Esophagus squamous epithelium (tissue), 5 donors: ENCODE data around the gene ATL2. TPM values are rescaled to one million over a fixed set of nuclear protein-coding genes. Genes with fewer than 3 reads are reported as not detected.
A peak's percentile ranks its signal among the peaks of the same experiment; 100 is the strongest.

Source experiments
- DNase-seq: peaks from one replicate; lab custom pipeline; 2025; lab: John Stamatoyannopoulos, UW
- H3K27ac ChIP-seq, 4 donors: fragments of 200-600 bp; sonication (generic); one replicate each; pipeline ENCODE4 v1.5.1; 2016 to 2019; ENCODE audit warnings: mild to moderate bottlenecking in 1 of 4
- H3K27me3 ChIP-seq, 4 donors: fragments of 200-600 bp; sonication (generic); 1 replicate in 3 of 4; 2 replicates in 1 of 4; pipeline versions ENCODE4 v1.5.1 to v1.6.0; 2017 to 2021; ENCODE audit warnings: antibody characterized with exemption in 1 of 4
- H3K36me3 ChIP-seq, 3 donors: fragments of 200-600 bp; sonication (generic); one replicate each; pipeline ENCODE4 v1.5.1; 2016 to 2019
- H3K4me1 ChIP-seq, 3 donors: fragments of 200-600 bp; sonication (generic); one replicate each; pipeline ENCODE4 v1.5.1; 2017 to 2019
- H3K4me3 ChIP-seq, 4 donors: fragments of 200-600 bp; sonication (generic); 1 replicate in 3 of 4; 2 replicates in 1 of 4; pipeline ENCODE4 v1.5.1; 2016 to 2019; ENCODE audit warnings: mild to moderate bottlenecking in 2 of 4, moderate library complexity in 1 of 4
- H3K9me3 ChIP-seq, 3 donors: fragments of 200-600 bp; sonication (generic); one replicate each; pipeline ENCODE4 v1.5.1; 2016 to 2019
- POLR2A ChIP-seq, 4 donors: fragments of 450-650 bp; IDR thresholded peaks; one replicate each; pipeline ENCODE4 v1.6.1; 2017; ENCODE audit warnings: antibody characterized with exemption in 4 of 4, mild to moderate bottlenecking in 4 of 4, moderate library complexity in 3 of 4
- WGBS, 2 donors: methylation state at CpG; one replicate each; pipeline ENCODE4 v1.1.5; 2018; 5-methylcytosine and 5-hydroxymethylcytosine counted together
- intact Hi-C: fragments of 100-400 bp; cut with DNase I; formaldehyde crosslinking; loops from one replicate; pipeline ENCODE4 v1.15.0; 2022
- total RNA-seq, 4 donors: library from RNA; depleted of rRNA; stranded (reverse); fragments of >200 nt; gene quantifications; one replicate each; pipeline ENCODE4 v1.1.0, GENCODE V29; 2016
- TF ChIP-seq, protein P1 (sequence below), 6 experiments: fragments of 450-650 bp in 4 of 6; fragments of 200-600 bp in 2 of 6; sonication (generic) in 2 of 6; IDR thresholded peaks; one replicate each; pipeline ENCODE4 v1.5.1; 2016 to 2019; ENCODE audit warnings: antibody characterized with exemption in 6 of 6, mild to moderate bottlenecking in 4 of 6, moderate library complexity in 4 of 6
- donor health status: DM: yes; HTN: yes; CAD: no.

Gene ATL2
- total RNA-seq, 4 donors from 2014 or later: 65.2 to 178 (median 91.3) TPM

DNA sequence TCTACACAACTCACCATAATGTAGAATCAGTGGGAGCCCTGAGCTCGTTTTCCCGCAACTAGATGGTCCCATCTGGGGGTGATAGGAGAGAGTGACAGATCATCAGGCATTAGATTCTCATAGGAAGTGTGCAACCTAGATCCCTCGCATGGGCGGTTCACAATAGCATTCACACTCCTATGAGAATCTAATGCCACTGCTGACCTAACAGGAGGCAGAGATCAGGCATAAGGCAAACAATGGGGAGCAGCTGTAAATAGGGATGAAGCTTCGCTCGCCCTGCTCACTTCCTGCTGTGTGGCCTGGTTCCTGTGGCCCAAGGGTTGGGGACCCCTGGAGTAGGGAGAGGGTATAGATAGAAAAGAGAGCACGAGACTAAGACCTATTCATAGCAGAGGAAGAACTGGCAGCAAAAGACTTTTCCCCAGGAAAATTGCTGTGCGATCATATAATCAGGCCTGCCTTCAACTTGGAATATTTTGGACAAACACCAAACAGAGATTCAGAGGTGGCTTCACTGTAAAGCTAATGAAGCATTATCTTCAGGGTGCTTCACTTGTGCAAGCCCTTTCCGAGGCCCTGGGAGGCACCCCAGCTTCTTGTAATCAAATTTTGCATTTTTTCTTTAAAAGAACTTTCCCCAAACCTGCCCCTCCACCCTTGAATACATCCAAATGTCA, 29.0 kb upstream of the ATL2 start:
- no peak for DNase-seq
- H3K36me3 ChIP-seq: no peaks in the 10 kb centered on the region
- peaks cover 25 to 50% (median 34%) of the 10 kb centered on the region in 3 donors for H3K4me1 ChIP-seq
- no peak overlapping the region for H3K4me3 ChIP-seq
- no peaks in the 10 kb centered on the region for H3K27me3 ChIP-seq
- H3K27ac ChIP-seq: peak overlapping the region; percentile 69 to 84 (median 78)
- H3K9me3 ChIP-seq: no peaks in the 10 kb centered on the region
- 71 to 82% methylated on average over 8 to 9 of the region's 9 CpGs for WGBS, 2 donors
- TF ChIP-seq, protein P1, sequence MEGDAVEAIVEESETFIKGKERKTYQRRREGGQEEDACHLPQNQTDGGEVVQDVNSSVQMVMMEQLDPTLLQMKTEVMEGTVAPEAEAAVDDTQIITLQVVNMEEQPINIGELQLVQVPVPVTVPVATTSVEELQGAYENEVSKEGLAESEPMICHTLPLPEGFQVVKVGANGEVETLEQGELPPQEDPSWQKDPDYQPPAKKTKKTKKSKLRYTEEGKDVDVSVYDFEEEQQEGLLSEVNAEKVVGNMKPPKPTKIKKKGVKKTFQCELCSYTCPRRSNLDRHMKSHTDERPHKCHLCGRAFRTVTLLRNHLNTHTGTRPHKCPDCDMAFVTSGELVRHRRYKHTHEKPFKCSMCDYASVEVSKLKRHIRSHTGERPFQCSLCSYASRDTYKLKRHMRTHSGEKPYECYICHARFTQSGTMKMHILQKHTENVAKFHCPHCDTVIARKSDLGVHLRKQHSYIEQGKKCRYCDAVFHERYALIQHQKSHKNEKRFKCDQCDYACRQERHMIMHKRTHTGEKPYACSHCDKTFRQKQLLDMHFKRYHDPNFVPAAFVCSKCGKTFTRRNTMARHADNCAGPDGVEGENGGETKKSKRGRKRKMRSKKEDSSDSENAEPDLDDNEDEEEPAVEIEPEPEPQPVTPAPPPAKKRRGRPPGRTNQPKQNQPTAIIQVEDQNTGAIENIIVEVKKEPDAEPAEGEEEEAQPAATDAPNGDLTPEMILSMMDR (IDR thresholded peaks at IDR 0.05): no peak
- TF ChIP-seq POLR2A (IDR thresholded peaks at IDR 0.05): no peak
- intact Hi-C loops: no loop called here

DNA sequence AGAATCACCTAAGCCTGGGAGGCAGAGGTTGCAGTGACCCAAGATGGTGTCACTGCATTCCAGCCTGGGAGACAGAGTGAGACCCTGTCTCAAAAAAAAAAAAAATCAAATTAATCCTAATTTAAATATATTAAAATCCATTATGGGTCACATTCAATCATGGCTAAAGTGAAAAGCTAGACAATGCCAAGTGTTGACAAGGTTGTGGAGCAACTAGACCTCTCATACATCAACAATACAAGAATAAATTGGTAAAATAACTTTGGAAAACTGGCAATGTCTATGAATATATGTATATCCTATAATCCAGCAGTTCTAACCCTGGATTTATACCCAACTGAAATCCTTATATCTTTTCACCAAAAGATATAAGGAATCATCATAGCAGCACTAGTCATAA, 23.4 kb upstream of the ATL2 start:
- intact Hi-C loops: no loop called here
- TF ChIP-seq POLR2A (IDR thresholded peaks at IDR 0.05): no peak
- TF ChIP-seq, protein P1 (IDR thresholded peaks at IDR 0.05): no peak
- Histone ChIP-seq H3K4me3 (no peak overlapping the region), H3K4me1 (peaks cover 0 to 30% (median 9%) of the 10 kb centered on the region in 3 donors), H3K9me3 (no peaks in the 10 kb centered on the region), H3K27me3 (no peaks in the 10 kb centered on the region), H3K36me3 (no peaks in the 10 kb centered on the region), H3K27ac (no peak overlapping the region)
- no peak for DNase-seq

DNA sequence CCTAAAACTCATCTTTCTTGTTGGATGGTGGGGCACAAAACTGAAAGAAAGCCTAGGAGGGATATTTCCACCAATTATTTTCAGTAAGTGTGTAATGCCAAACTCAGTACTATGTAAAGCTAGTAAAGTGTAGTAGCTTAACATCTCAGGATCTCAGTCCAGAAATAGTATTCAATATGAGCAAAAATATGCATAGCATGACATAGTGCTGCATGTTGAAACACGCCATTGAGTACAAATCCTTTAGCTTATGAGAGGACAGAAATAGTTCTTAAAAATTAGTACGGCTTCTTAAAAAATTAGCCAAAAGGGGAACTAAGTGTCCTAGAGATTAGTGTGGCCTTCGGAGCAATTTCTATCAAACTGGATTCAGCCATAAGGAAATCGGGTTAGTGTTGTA, 21.7 kb upstream of the ATL2 start:
- Histone ChIP-seq H3K4me3 (no peak overlapping the region), H3K9me3 (no peaks in the 10 kb centered on the region), H3K27me3 (no peaks in the 10 kb centered on the region), H3K36me3 (no peaks in the 10 kb centered on the region), H3K4me1 (peaks cover 0 to 40% (median 9%) of the 10 kb centered on the region in 3 donors), H3K27ac (peak overlapping the region; percentile 41 to 79 (median 72))
- no peak for DNase-seq
- 32 to 45% methylated on average over 4 of the region's 4 CpGs for WGBS, 2 donors
- TF ChIP-seq, protein P1 (IDR thresholded peaks at IDR 0.05): no peak
- TF ChIP-seq POLR2A (IDR thresholded peaks at IDR 0.05): no peak
- intact Hi-C loops: no loop called here

DNA sequence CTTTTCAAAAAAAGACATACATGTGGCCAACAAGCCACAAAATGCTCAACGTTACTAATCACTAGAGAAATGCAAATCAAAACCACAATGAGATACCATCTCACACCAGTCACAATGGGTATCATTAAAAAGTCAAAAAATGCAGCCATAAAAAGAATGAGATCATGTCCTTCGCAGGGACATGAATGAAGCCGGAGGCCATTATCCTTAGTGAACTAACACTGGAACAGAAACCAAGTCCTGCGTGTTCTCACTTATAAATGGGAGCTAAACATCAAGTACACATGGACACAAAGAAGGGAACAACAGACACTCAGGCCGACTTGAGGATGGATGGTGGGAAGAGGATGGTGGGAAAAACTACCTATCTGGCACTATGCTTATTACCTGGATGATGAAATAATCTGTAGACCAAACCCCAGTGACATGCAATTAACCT, 17.8 kb upstream of the ATL2 start:
- peaks cover 0 to 40% (median 9%) of the 10 kb centered on the region in 3 donors for H3K4me1 ChIP-seq
- no peak overlapping the region for H3K27ac ChIP-seq
- TF ChIP-seq POLR2A (IDR thresholded peaks at IDR 0.05): no peak
- TF ChIP-seq, protein P1 (IDR thresholded peaks at IDR 0.05): no peak
- H3K36me3 ChIP-seq: no peaks in the 10 kb centered on the region
- H3K4me3 ChIP-seq: no peak overlapping the region
- intact Hi-C loops: no loop called here
- H3K9me3 ChIP-seq: no peaks in the 10 kb centered on the region
- DNase-seq: no peak
- no peaks in the 10 kb centered on the region for H3K27me3 ChIP-seq
- WGBS, 2 donors: 25 to 54% methylated on average over 4 to 5 of the region's 5 CpGs

DNA sequence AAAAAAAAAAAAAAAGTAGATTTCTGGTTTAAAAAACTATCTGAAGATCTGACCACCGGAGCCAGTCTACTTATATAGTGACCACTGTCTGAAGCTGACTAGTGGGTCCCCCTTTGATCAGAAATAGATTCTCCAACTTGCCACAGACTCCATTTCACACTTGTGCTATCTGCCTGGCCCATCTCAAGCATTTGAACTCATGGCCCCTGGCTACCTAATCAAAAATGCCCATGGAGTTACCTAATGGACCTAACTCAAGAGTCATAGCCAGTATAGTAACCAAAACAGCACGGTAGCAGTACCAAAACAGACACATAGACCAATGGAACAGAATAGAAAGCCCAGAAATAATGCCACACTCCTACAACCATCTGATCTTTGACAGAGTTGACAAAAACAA, 17.0 kb upstream of the ATL2 start:
- Histone ChIP-seq H3K36me3 (no peaks in the 10 kb centered on the region), H3K27ac (no peak overlapping the region), H3K9me3 (no peaks in the 10 kb centered on the region), H3K4me3 (no peak overlapping the region), H3K27me3 (no peaks in the 10 kb centered on the region), H3K4me1 (peaks cover 0 to 39% (median 9%) of the 10 kb centered on the region in 3 donors)
- intact Hi-C loops: no loop called here
- 85 to 96% methylated on average over 2 of the region's 2 CpGs for WGBS, 2 donors
- TF ChIP-seq, protein P1 (IDR thresholded peaks at IDR 0.05): no peak
- no peak for TF ChIP-seq POLR2A (IDR thresholded peaks at IDR 0.05)
- no peak for DNase-seq
